Effector memory CD4-positive, alpha-beta T cell (primary cell): Measurements from ENCODE around the gene GNA12.
"Not testable (repeated sequence)": the region's sequence is repeated elsewhere in the genome, so short reads cannot be mapped to it uniquely, and the experiment has no call there.

ENCODE experiments used
- DNase-seq, 3 donors: peaks; one replicate each; pipeline ENCODE4 v3.0.0-alpha.2; 2020
- H3K27ac ChIP-seq: 2 replicates; pipeline ENCODE4 v1.7.0; 2013; ENCODE audit warnings: mild to moderate bottlenecking, low read length, moderate library complexity; ENCODE audit not compliant: insufficient read depth, poor library complexity, severe bottlenecking
- H3K27me3 ChIP-seq: replicated peaks from 2 replicates; pipeline ENCODE4 v1.7.0; 2013; ENCODE audit warnings: mild to moderate bottlenecking, low read length; ENCODE audit not compliant: insufficient read depth, control insufficient read depth, poor library complexity, severe bottlenecking
- H3K36me3 ChIP-seq: 2 replicates; pipeline ENCODE4 v1.7.0; 2013; ENCODE audit warnings: mild to moderate bottlenecking, low read length, moderate library complexity; ENCODE audit not compliant: control insufficient read depth, insufficient read depth
- H3K4me1 ChIP-seq: 2 replicates; pipeline ENCODE4 v1.7.0; 2013; ENCODE audit warnings: low read length, mild to moderate bottlenecking; ENCODE audit not compliant: control insufficient read depth, insufficient read depth, poor library complexity, severe bottlenecking
- H3K4me3 ChIP-seq: 2 replicates; pipeline ENCODE4 v1.7.0; 2013; ENCODE audit warnings: low read length, low read depth, mild to moderate bottlenecking; ENCODE audit not compliant: insufficient read depth, poor library complexity, severe bottlenecking
- H3K9me3 ChIP-seq: 2 replicates; pipeline ENCODE4 v1.7.0; 2013; ENCODE audit warnings: mild to moderate bottlenecking, low read length, moderate library complexity; ENCODE audit not compliant: control insufficient read depth

GNA12 gene

DNA sequence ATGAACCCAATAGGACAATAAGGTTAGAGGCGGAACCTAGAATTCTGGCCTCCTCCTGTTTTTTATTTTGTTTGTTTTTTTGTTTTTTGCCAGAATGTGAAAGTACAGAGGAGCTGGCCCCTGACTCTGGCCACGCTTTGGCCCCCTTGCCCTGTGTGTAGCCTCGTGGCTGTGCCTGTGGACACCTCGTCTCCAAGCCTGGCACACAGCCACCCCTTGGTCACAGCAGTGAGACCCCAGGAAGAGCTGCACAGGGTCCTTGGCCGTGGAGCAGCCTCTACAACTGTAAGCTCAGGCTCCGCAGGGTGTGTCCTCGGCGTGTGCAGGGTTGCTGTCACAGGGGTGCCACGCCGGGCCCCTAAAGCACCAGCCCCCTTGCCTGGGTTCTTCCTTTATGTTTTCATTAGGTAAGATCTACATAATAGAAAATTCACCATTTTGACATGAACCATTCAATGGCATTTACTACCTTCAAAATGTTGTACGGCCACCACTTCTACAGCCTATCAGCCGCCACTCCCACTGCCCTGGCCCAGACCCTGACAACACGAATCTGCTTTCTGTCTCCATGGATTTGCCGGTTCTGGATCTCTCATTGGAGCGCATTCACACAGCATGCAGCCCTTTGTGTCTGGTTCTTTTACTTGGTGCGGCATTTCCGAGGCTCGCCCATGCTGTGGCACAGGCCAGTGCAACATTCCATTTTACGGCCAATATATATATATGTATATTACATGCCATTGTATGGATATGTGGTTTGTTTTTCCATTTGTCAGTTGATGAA lies 105.2 kb downstream of the GNA12 start:
- Histone ChIP-seq H3K36me3 (no peaks in the 10 kb centered on the region), H3K4me1 (no peaks in the 10 kb centered on the region), H3K27me3 (no peaks in the 10 kb centered on the region), H3K9me3 (no peaks in the 10 kb centered on the region), H3K4me3 (no peak overlapping the region), H3K27ac (no peak overlapping the region)
- DNase-seq = no peak

- no peaks in the 10 kb centered on the region for H3K36me3 ChIP-seq
- H3K27me3 ChIP-seq = no peaks in the 10 kb centered on the region
- H3K27ac ChIP-seq = no peak overlapping the region
- no peaks in the 10 kb centered on the region for H3K4me1 ChIP-seq
- no peaks in the 10 kb centered on the region for H3K9me3 ChIP-seq
- H3K4me3 ChIP-seq = no peak overlapping the region
- no peak for DNase-seq
Measured at GRCh38 chr7:2737771-2738540, 106.2 kb downstream of the GNA12 start.

- H3K4me3 ChIP-seq, H3K27me3 ChIP-seq, H3K9me3 ChIP-seq, H3K27ac ChIP-seq, DNase-seq, H3K4me1 ChIP-seq, H3K36me3 ChIP-seq: not testable (repeated sequence)
Measured at GRCh38 chr7:2737005-2737743, 106.9 kb downstream of the GNA12 start.

GRCh38 chr7:2736411-2736914 lies 107.6 kb downstream of the GNA12 start:
- no peak for DNase-seq
- no peaks in the 10 kb centered on the region for H3K4me1 ChIP-seq
- peaks cover 1% of the 10 kb centered on the region for H3K36me3 ChIP-seq
- H3K4me3 ChIP-seq = no peak overlapping the region
- no peak overlapping the region for H3K27ac ChIP-seq
- H3K9me3 ChIP-seq = no peaks in the 10 kb centered on the region
- no peaks in the 10 kb centered on the region for H3K27me3 ChIP-seq

GRCh38 chr7:2735744-2736143 lies 108.4 kb downstream of the GNA12 start:
- Histone ChIP-seq H3K27me3 (no peaks in the 10 kb centered on the region), H3K4me1 (no peaks in the 10 kb centered on the region), H3K4me3 (no peak overlapping the region), H3K36me3 (peaks cover 8% of the 10 kb centered on the region), H3K9me3 (no peaks in the 10 kb centered on the region), H3K27ac (no peak overlapping the region)
- no peak for DNase-seq

- no peaks in the 10 kb centered on the region for H3K9me3 ChIP-seq
- no peaks in the 10 kb centered on the region for H3K27me3 ChIP-seq
- H3K4me3 ChIP-seq = no peak overlapping the region
- DNase-seq = no peak
- H3K36me3 ChIP-seq = peaks cover 10% of the 10 kb centered on the region
- no peak overlapping the region for H3K27ac ChIP-seq
- no peaks in the 10 kb centered on the region for H3K4me1 ChIP-seq
Measured at GRCh38 chr7:2734751-2735571, 109.1 kb downstream of the GNA12 start.

DNA sequence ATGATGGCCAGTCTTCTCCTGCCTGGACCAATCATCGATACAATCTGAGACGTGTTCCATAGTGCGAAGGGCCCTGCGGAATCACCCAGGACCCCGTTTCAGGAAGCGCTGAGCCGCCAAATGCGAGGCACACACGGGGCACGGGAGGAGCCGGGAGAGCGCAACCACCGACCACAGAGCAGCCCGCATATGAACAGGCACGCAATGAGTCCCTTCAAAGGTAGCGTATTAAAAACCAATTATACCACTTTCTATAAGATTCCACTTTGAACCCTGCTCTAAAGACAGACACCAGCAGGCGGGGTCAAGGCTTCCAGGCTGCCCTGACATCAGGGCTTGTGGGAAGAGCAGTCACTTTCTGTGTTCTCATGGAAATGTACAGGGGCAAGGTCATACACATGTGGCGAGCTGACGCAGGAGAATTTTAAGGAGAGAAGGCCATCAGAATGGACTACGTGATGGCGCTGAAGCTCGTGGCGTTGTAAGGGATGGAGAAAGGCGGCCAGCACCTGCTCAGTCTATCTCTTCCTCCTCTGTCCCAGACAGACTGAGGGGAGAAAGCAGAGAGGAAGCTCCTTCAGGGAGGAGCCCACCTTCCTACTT lies 109.9 kb downstream of the GNA12 start:
- no peak overlapping the region for H3K4me3 ChIP-seq
- no peak overlapping the region for H3K27ac ChIP-seq
- H3K27me3 ChIP-seq = no peaks in the 10 kb centered on the region
- H3K36me3 ChIP-seq = peaks cover 10% of the 10 kb centered on the region
- H3K4me1 ChIP-seq = no peaks in the 10 kb centered on the region
- H3K9me3 ChIP-seq = no peaks in the 10 kb centered on the region
- no peak for DNase-seq

GRCh38 chr7:2732959-2733584 lies 111.0 kb downstream of the GNA12 start:
- no peaks in the 10 kb centered on the region for H3K27me3 ChIP-seq
- peaks cover 10% of the 10 kb centered on the region for H3K36me3 ChIP-seq
- no peak for DNase-seq
- no peak overlapping the region for H3K27ac ChIP-seq
- no peak overlapping the region for H3K4me3 ChIP-seq
- H3K9me3 ChIP-seq = no peaks in the 10 kb centered on the region
- no peaks in the 10 kb centered on the region for H3K4me1 ChIP-seq

GRCh38 chr7:2732388-2732787 lies 111.7 kb downstream of the GNA12 start:
- no peak overlapping the region for H3K4me3 ChIP-seq
- H3K27me3 ChIP-seq = no peaks in the 10 kb centered on the region
- no peak for DNase-seq
- H3K4me1 ChIP-seq = no peaks in the 10 kb centered on the region
- H3K36me3 ChIP-seq = peaks cover 10% of the 10 kb centered on the region
- no peak overlapping the region for H3K27ac ChIP-seq
- H3K9me3 ChIP-seq = no peaks in the 10 kb centered on the region
